ENCODE results near the gene ACYP2. TPM values are rescaled to one million over a fixed set of nuclear protein-coding genes. Genes with fewer than 3 reads are reported as not detected.
"Not testable (repeated sequence)": the region's sequence is repeated elsewhere in the genome, so short reads cannot be mapped to it uniquely, and the experiment has no call there.

The ACYP2 gene
- total RNA-seq, 1 donor from 2014 or later: 5.9 TPM

- no peaks in the 10 kb centered on the region for H3K9me3 Mint-ChIP-seq
- no peak overlapping the region for H3K27ac Mint-ChIP-seq
- H3K27me3 Mint-ChIP-seq: no peaks in the 10 kb centered on the region
- intact Hi-C loops (cut with micrococcal nuclease): no loop called here
- peaks cover 4% of the 10 kb centered on the region for H3K4me1 Mint-ChIP-seq
- no peaks in the 10 kb centered on the region for H3K36me3 Mint-ChIP-seq (ENCODE audit: low read depth)
- H3K4me3 Mint-ChIP-seq: no peak overlapping the region
- no peak for DNase-seq
These were observed 30.3 kb upstream of the ACYP2 start for GRCh38 chr2:54085069-54085468.

GRCh38 chr2:54086157-54086556, 29.3 kb upstream of the ACYP2 start:
- Mint-ChIP-seq H3K4me1 (peaks cover 4% of the 10 kb centered on the region), H3K4me3 (no peak overlapping the region), H3K27me3 (no peaks in the 10 kb centered on the region), H3K36me3 (ENCODE audit: low read depth) (no peaks in the 10 kb centered on the region), H3K9me3 (no peaks in the 10 kb centered on the region), H3K27ac (no peak overlapping the region)
- no peak for DNase-seq
- intact Hi-C loops (cut with micrococcal nuclease): no loop called here

GRCh38 chr2:54088191-54088634, 27.2 kb upstream of the ACYP2 start:
- Mint-ChIP-seq H3K9me3 (no peaks in the 10 kb centered on the region), H3K36me3 (ENCODE audit: low read depth) (no peaks in the 10 kb centered on the region), H3K27me3 (no peaks in the 10 kb centered on the region), H3K27ac (no peak overlapping the region), H3K4me3 (no peak overlapping the region), H3K4me1 (peaks cover 7% of the 10 kb centered on the region)
- intact Hi-C loops (cut with micrococcal nuclease): no loop called here
- DNase-seq: no peak

- no peaks in the 10 kb centered on the region for H3K36me3 Mint-ChIP-seq (ENCODE audit: low read depth)
These were observed 26.7 kb upstream of the ACYP2 start for GRCh38 chr2:54088719-54089118.

GRCh38 chr2:54090521-54091117, 24.8 kb upstream of the ACYP2 start:
- H3K9me3 Mint-ChIP-seq: peaks cover 4% of the 10 kb centered on the region
- intact Hi-C loops (cut with micrococcal nuclease): no loop called here
- H3K4me3 Mint-ChIP-seq: no peak overlapping the region
- no peaks in the 10 kb centered on the region for H3K27me3 Mint-ChIP-seq
- peaks cover 8% of the 10 kb centered on the region for H3K4me1 Mint-ChIP-seq
- H3K36me3 Mint-ChIP-seq (ENCODE audit: low read depth): peaks cover 1% of the 10 kb centered on the region
- DNase-seq: no peak
- no peak overlapping the region for H3K27ac Mint-ChIP-seq

More at GRCh38 chr2:54088719-54089118, 26.7 kb upstream of the ACYP2 start:
- no peak overlapping the region for H3K27ac Mint-ChIP-seq
- peaks cover 8% of the 10 kb centered on the region for H3K4me1 Mint-ChIP-seq
- DNase-seq: no peak
- no peaks in the 10 kb centered on the region for H3K9me3 Mint-ChIP-seq
- intact Hi-C loops (cut with micrococcal nuclease): no loop called here
- no peaks in the 10 kb centered on the region for H3K27me3 Mint-ChIP-seq
- no peak overlapping the region for H3K4me3 Mint-ChIP-seq

- Mint-ChIP-seq H3K27ac (no peak overlapping the region), H3K9me3 (peaks cover 4% of the 10 kb centered on the region), H3K4me3 (no peak overlapping the region), H3K4me1 (peaks cover 8% of the 10 kb centered on the region), H3K36me3 (ENCODE audit: low read depth) (peaks cover 1% of the 10 kb centered on the region), H3K27me3 (no peaks in the 10 kb centered on the region)
- intact Hi-C loops (cut with micrococcal nuclease): no loop called here
- no peak for DNase-seq
These were observed 22.5 kb upstream of the ACYP2 start for GRCh38 chr2:54092940-54093339.

GRCh38 chr2:54095406-54095805, 20.0 kb upstream of the ACYP2 start:
- H3K4me1 Mint-ChIP-seq: peaks cover 13% of the 10 kb centered on the region
- H3K9me3 Mint-ChIP-seq; intact Hi-C loops (cut with micrococcal nuclease); H3K27ac Mint-ChIP-seq; DNase-seq; H3K36me3 Mint-ChIP-seq (ENCODE audit: low read depth); H3K4me3 Mint-ChIP-seq: not testable (repeated sequence)
- H3K27me3 Mint-ChIP-seq: peaks cover 15% of the 10 kb centered on the region

- H3K36me3 Mint-ChIP-seq (ENCODE audit: low read depth); H3K4me3 Mint-ChIP-seq; DNase-seq; H3K9me3 Mint-ChIP-seq; intact Hi-C loops (cut with micrococcal nuclease); H3K27ac Mint-ChIP-seq: not testable (repeated sequence)
- Mint-ChIP-seq H3K4me1 (peaks cover 13% of the 10 kb centered on the region), H3K27me3 (peaks cover 15% of the 10 kb centered on the region)
These were observed 19.3 kb upstream of the ACYP2 start for GRCh38 chr2:54096141-54096540.

- Mint-ChIP-seq H3K27ac (no peak overlapping the region), H3K4me1 (peaks cover 11% of the 10 kb centered on the region)
- intact Hi-C loops (cut with micrococcal nuclease): no loop called here
These were observed 18.3 kb upstream of the ACYP2 start for GRCh38 chr2:54097124-54097523.

GRCh38 chr2:54099370-54099769, 16.0 kb upstream of the ACYP2 start:
- Mint-ChIP-seq H3K4me3 (no peak overlapping the region), H3K27ac (no peak overlapping the region), H3K9me3 (no peaks in the 10 kb centered on the region), H3K36me3 (ENCODE audit: low read depth) (no peaks in the 10 kb centered on the region), H3K27me3 (peaks cover 15% of the 10 kb centered on the region), H3K4me1 (peaks cover 10% of the 10 kb centered on the region)
- intact Hi-C loops (cut with micrococcal nuclease): no loop called here
- no peak for DNase-seq

More at GRCh38 chr2:54097124-54097523, 18.3 kb upstream of the ACYP2 start:
- peaks cover 4% of the 10 kb centered on the region for H3K9me3 Mint-ChIP-seq
- H3K36me3 Mint-ChIP-seq (ENCODE audit: low read depth): peaks cover 1% of the 10 kb centered on the region
- no peak overlapping the region for H3K4me3 Mint-ChIP-seq
- peaks cover 15% of the 10 kb centered on the region for H3K27me3 Mint-ChIP-seq
- no peak for DNase-seq

GRCh38 chr2:54099829-54100585, 15.4 kb upstream of the ACYP2 start:
- Mint-ChIP-seq H3K4me1 (peaks cover 10% of the 10 kb centered on the region), H3K36me3 (ENCODE audit: low read depth) (no peaks in the 10 kb centered on the region), H3K27ac (no peak overlapping the region), H3K9me3 (no peaks in the 10 kb centered on the region), H3K27me3 (peaks cover 15% of the 10 kb centered on the region), H3K4me3 (no peak overlapping the region)
- intact Hi-C loops (cut with micrococcal nuclease): loop anchor here (5.0 kb wide), 1 partner anchor 602 kb away; no protein-coding TSS in a partner anchor
- no peak for DNase-seq

- intact Hi-C loops (cut with micrococcal nuclease): loop anchor here (5.0 kb wide), 1 partner anchor 602 kb away; no protein-coding TSS in a partner anchor
These were observed 14.6 kb upstream of the ACYP2 start for GRCh38 chr2:54100772-54101171.

GRCh38 chr2:54103454-54104314, 11.7 kb upstream of the ACYP2 start:
- H3K27ac Mint-ChIP-seq: no peak overlapping the region
- peaks cover 11% of the 10 kb centered on the region for H3K27me3 Mint-ChIP-seq
- no peak overlapping the region for H3K4me3 Mint-ChIP-seq
- no peaks in the 10 kb centered on the region for H3K36me3 Mint-ChIP-seq (ENCODE audit: low read depth)
- H3K9me3 Mint-ChIP-seq: no peaks in the 10 kb centered on the region
- peaks cover 11% of the 10 kb centered on the region for H3K4me1 Mint-ChIP-seq
- intact Hi-C loops (cut with micrococcal nuclease): loop anchor here (5.0 kb wide), 1 partner anchor 599 kb away; no protein-coding TSS in a partner anchor
- peak; percentile 70 for DNase-seq

More at GRCh38 chr2:54100772-54101171, 14.6 kb upstream of the ACYP2 start:
- peaks cover 15% of the 10 kb centered on the region for H3K27me3 Mint-ChIP-seq
- H3K4me3 Mint-ChIP-seq: no peak overlapping the region
- H3K36me3 Mint-ChIP-seq (ENCODE audit: low read depth): no peaks in the 10 kb centered on the region
- DNase-seq: no peak
- no peaks in the 10 kb centered on the region for H3K9me3 Mint-ChIP-seq
- H3K4me1 Mint-ChIP-seq: peaks cover 10% of the 10 kb centered on the region
- no peak overlapping the region for H3K27ac Mint-ChIP-seq
